ENCODE data around the gene HDGF. TPM values are rescaled to one million over a fixed set of nuclear protein-coding genes. Genes with fewer than 3 reads are reported as not detected.

The HDGF gene
- total and polyA plus RNA-seq, 11 donors, result 87.7 to 240 (median 147) TPM

- H3K4me1 ChIP-seq, result peaks cover 0 to 20% (median 16%) of the 10 kb centered on the region in 12 donors
- no peaks in the 10 kb centered on the region for H3K9me3 ChIP-seq
- no peak overlapping the region for H3K4me3 ChIP-seq
- H3K27ac ChIP-seq, result no peak overlapping the region
- H3K27me3 ChIP-seq, result peaks cover 0 to 51% (median 37%) of the 10 kb centered on the region in 9 donors
- no peaks in the 10 kb centered on the region for H3K36me3 ChIP-seq
- no peak for DNase-seq
- intact Hi-C loops (cut with DNase I), result no loop called here
- WGBS, 4 donors, result 83 to 91% (median 89%) methylated on average over 8 of the region's 8 CpGs
- TF ChIP-seq, protein P1, sequence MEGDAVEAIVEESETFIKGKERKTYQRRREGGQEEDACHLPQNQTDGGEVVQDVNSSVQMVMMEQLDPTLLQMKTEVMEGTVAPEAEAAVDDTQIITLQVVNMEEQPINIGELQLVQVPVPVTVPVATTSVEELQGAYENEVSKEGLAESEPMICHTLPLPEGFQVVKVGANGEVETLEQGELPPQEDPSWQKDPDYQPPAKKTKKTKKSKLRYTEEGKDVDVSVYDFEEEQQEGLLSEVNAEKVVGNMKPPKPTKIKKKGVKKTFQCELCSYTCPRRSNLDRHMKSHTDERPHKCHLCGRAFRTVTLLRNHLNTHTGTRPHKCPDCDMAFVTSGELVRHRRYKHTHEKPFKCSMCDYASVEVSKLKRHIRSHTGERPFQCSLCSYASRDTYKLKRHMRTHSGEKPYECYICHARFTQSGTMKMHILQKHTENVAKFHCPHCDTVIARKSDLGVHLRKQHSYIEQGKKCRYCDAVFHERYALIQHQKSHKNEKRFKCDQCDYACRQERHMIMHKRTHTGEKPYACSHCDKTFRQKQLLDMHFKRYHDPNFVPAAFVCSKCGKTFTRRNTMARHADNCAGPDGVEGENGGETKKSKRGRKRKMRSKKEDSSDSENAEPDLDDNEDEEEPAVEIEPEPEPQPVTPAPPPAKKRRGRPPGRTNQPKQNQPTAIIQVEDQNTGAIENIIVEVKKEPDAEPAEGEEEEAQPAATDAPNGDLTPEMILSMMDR (IDR thresholded peaks at IDR 0.05), result no peak
- TF ChIP-seq POLR2A (IDR thresholded peaks at IDR 0.05), result no peak
- no peak for ATAC-seq
Measured at GRCh38 chr1:156700736-156701531, 50.5 kb downstream of the HDGF start.

DNA sequence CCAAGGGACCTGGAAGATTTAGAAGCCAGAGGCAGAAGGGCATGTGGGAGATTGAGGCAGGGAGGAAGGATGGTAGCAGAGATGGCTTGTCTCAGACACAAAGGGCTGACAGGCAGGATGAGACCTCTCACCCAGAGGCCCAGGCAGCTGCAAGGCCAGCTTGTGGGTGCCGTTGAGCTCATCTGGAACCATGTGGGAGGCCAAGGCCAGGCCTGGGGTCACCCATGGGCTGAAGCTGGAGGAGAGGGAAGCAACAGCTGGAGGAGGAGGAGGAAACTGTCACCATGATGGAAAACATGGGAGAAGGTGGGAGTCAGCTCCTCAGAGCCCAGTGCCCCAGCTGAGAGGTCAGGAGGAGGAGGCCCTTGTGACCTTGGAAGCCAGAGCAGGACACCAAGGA is 52.5 kb downstream of the HDGF start:
- H3K36me3 ChIP-seq, result no peaks in the 10 kb centered on the region
- H3K9me3 ChIP-seq, result no peaks in the 10 kb centered on the region
- WGBS, 4 donors, result 40 to 70% (median 60%) methylated on average over 1 of the region's 1 CpG
- intact Hi-C loops (cut with DNase I), result loop anchor here in 2 of 10 donors (10.0 kb wide), 2 partner anchors 166 to 186 kb away; partner anchors contain the start of gene NTRK1 (in 1 of the 2)
- no peak for DNase-seq
- no peak overlapping the region for H3K27ac ChIP-seq
- peaks cover 0 to 42% (median 20%) of the 10 kb centered on the region in 9 donors for H3K27me3 ChIP-seq
- no peak overlapping the region for H3K4me3 ChIP-seq
- ATAC-seq, result no peak
- TF ChIP-seq, protein P1 (IDR thresholded peaks at IDR 0.05), result no peak
- no peak for TF ChIP-seq POLR2A (IDR thresholded peaks at IDR 0.05)
- peaks cover 0 to 2% (median 0%) of the 10 kb centered on the region in 12 donors for H3K4me1 ChIP-seq

DNA sequence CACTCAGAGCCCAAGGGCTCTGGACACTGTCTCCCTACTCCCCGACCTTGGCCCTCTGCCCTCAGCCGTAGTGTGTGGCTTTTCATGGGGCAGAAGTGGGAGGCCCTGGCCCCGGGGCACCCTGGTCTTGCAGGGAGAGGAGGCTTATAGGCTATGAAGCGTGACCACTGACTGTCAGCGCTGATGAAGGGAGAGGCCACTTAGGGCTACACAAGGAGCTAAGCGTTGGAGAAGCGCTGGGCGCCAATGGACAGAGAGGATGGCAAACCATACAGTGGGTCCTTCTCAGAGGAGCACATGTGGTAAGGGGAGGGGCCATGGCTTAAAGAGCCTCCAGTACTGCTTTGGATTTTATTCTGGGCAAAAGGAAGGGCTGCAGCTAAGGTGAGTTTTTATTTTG is 54.0 kb downstream of the HDGF start:
- Histone ChIP-seq H3K4me3 (no peak overlapping the region), H3K27ac (no peak overlapping the region), H3K9me3 (no peaks in the 10 kb centered on the region), H3K36me3 (no peaks in the 10 kb centered on the region), H3K27me3 (peaks cover 0 to 39% (median 17%) of the 10 kb centered on the region in 9 donors), H3K4me1 (peaks cover 0 to 7% (median 0%) of the 10 kb centered on the region in 12 donors)
- DNase-seq (no peak), ATAC-seq (no peak)
- TF ChIP-seq, protein P1 (IDR thresholded peaks at IDR 0.05), result no peak
- TF ChIP-seq POLR2A (IDR thresholded peaks at IDR 0.05), result no peak
- WGBS, 4 donors, result 77 to 90% (median 87%) methylated on average over 7 to 8 of the region's 8 CpGs
- intact Hi-C loops (cut with DNase I), result loop anchor here in 2 of 10 donors (10.0 kb wide), 2 partner anchors 167 to 187 kb away; partner anchors contain the start of gene NTRK1 (in 1 of the 2)

DNA sequence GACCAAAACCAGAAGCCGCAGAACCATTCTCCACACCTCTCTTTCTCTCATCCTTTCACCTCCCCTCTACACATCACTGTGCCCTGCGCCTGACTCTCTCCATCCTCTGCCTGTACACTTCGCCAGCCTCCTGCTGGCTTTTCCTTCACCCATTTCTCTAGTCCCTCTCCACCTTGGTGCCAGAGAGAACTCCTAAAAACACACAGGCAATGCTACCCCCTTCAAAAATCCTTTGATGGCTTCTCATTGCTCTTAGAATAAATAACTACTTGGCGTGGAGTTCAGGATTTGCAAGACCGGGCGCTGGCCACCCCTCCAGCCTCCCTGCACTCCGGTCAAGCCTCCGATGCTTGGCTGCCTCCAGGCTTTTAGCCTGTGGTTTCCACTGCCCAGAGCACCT is 54.7 kb downstream of the HDGF start:
- Histone ChIP-seq H3K27ac (no peak overlapping the region), H3K4me1 (peaks cover 0 to 8% (median 0%) of the 10 kb centered on the region in 12 donors), H3K27me3 (peaks cover 0 to 37% (median 17%) of the 10 kb centered on the region in 9 donors), H3K9me3 (no peaks in the 10 kb centered on the region), H3K4me3 (no peak overlapping the region), H3K36me3 (no peaks in the 10 kb centered on the region)
- intact Hi-C loops (cut with DNase I), result loop anchor here in 2 of 10 donors (10.0 kb wide), 2 partner anchors 168 to 188 kb away; partner anchors contain the start of gene NTRK1 (in 1 of the 2)
- ATAC-seq (no peak), DNase-seq (peak in 1 of 5 donors; percentile 15)
- WGBS, 4 donors, result 93 to 98% (median 95%) methylated on average over 8 of the region's 8 CpGs
- TF ChIP-seq, protein P1 (IDR thresholded peaks at IDR 0.05), result no peak
- no peak for TF ChIP-seq POLR2A (IDR thresholded peaks at IDR 0.05)
